ENCODE data around the gene ANKLE1. TPM values are rescaled to one million over a fixed set of nuclear protein-coding genes. Genes with fewer than 3 reads are reported as not detected.

Gene ANKLE1
- total RNA-seq, 4 donors from 2014 or later: under 0.01 to 3.0 (median 0.88) TPM

- peaks cover 34 to 60% (median 52%) of the 10 kb centered on the region in 4 donors for H3K4me1 ChIP-seq
- H3K4me3 ChIP-seq: peak overlapping the region; percentile 67 to 83 (median 75)
- H3K9me3 ChIP-seq: no peaks in the 10 kb centered on the region
- TF ChIP-seq CTCF (IDR thresholded peaks at IDR 0.05): no peak
- TF ChIP-seq POLR2AphosphoS5 (IDR thresholded peaks at IDR 0.05): no peak
- no peak for TF ChIP-seq EP300 (IDR thresholded peaks at IDR 0.05)
- no peak for TF ChIP-seq POLR2A (IDR thresholded peaks at IDR 0.05; ENCODE audit: low read depth)
- H3K36me3 ChIP-seq: peaks cover 0 to 25% (median 13%) of the 10 kb centered on the region in 4 donors
- intact Hi-C loops (cut with DNase I): no loop called here
- peaks cover 0 to 36% (median 2%) of the 10 kb centered on the region in 4 donors for H3K27me3 ChIP-seq
- no peak for DNase-seq (ENCODE audit: extremely low spot score)
- 68% methylated on average over 28 of the region's 52 CpGs for WGBS
- peak overlapping the region; percentile 68 to 77 (median 74) for H3K27ac ChIP-seq (replicated peaks in 1 of 4)
These were observed 52.1 kb downstream of the ANKLE1 start for GRCh38 chr19:17333611-17334413.

GRCh38 chr19:17334414-17335409 lies 53.0 kb downstream of the ANKLE1 start, which contains the start of gene ANO8:
Gene ANO8 (minus strand): TSS chr19:17334855. CDS start chr19:17334670, 185 bp downstream.
- H3K27me3 ChIP-seq: peaks cover 0 to 27% (median 0%) of the 10 kb centered on the region in 4 donors
- peaks cover 0 to 30% (median 13%) of the 10 kb centered on the region in 4 donors for H3K36me3 ChIP-seq
- WGBS: 1% methylated on average over 55 of the region's 86 CpGs
- DNase-seq (ENCODE audit: extremely low spot score): peak; percentile 98
- no peak for TF ChIP-seq EP300 (IDR thresholded peaks at IDR 0.05)
- TF ChIP-seq POLR2A (IDR thresholded peaks at IDR 0.05; ENCODE audit: low read depth): no peak
- TF ChIP-seq POLR2AphosphoS5 (IDR thresholded peaks at IDR 0.05): peak; percentile 60 to 86
- TF ChIP-seq CTCF (IDR thresholded peaks at IDR 0.05): peak in 1 of 3 experiments; percentile 26
- peaks cover 31 to 52% (median 47%) of the 10 kb centered on the region in 4 donors for H3K4me1 ChIP-seq
- intact Hi-C loops (cut with DNase I): no loop called here
- H3K27ac ChIP-seq (replicated peaks in 1 of 4): peak within 1 kb of the TSS; percentile 68 to 98 (median 74)
- H3K9me3 ChIP-seq: no peaks in the 10 kb centered on the region
- peak within 1 kb of the TSS; percentile 67 to 83 (median 75) for H3K4me3 ChIP-seq

GRCh38 chr19:17335575-17335974 lies 53.9 kb downstream of the ANKLE1 start:
- intact Hi-C loops (cut with DNase I): no loop called here
- TF ChIP-seq POLR2AphosphoS5 (IDR thresholded peaks at IDR 0.05): no peak
- TF ChIP-seq CTCF (IDR thresholded peaks at IDR 0.05): no peak
- no peak for TF ChIP-seq EP300 (IDR thresholded peaks at IDR 0.05)
- no peak for TF ChIP-seq POLR2A (IDR thresholded peaks at IDR 0.05; ENCODE audit: low read depth)
- Histone ChIP-seq H3K4me1 (peaks cover 31 to 56% (median 49%) of the 10 kb centered on the region in 4 donors), H3K4me3 (peak overlapping the region in 2 of 4 donors; percentile 78 to 90), H3K27ac (replicated peaks in 1 of 4) (peak overlapping the region in 2 of 4 donors; percentile 68 to 98), H3K27me3 (peaks cover 0 to 18% (median 0%) of the 10 kb centered on the region in 4 donors), H3K36me3 (peaks cover 0 to 21% (median 10%) of the 10 kb centered on the region in 4 donors), H3K9me3 (no peaks in the 10 kb centered on the region)
- DNase-seq (ENCODE audit: extremely low spot score): no peak
- 67% methylated on average over 10 of the region's 10 CpGs for WGBS

Other genes with a start within 250 kb of the ANKLE1 start
- 1 to 10 TPM; 3.3 to 6.6 (median 4.6) TPM for gene HAUS8, start 206.4 kb upstream of the ANKLE1 start, total RNA-seq
- 10 to 100 TPM; 52.6 to 73.3 (median 57.7) TPM for gene MYO9B, start 206.1 kb upstream of the ANKLE1 start, total RNA-seq
- 10 to 100 TPM; 20.7 to 26.2 (median 21.3) TPM for gene USE1, start 66.5 kb upstream of the ANKLE1 start, total RNA-seq
- gene OCEL1, start 55.7 kb upstream of the ANKLE1 start, total RNA-seq: 10 to 100 TPM in 1 of 4 donors, 1 to 10 TPM in 3; 6.3 to 18.8 (median 7.8) TPM
- 10 to 100 TPM; 38.6 to 88.0 (median 61.2) TPM for gene NR2F6, start 36.0 kb upstream of the ANKLE1 start, total RNA-seq
- 10 to 100 TPM in 1 of 4 donors, 1 to 10 TPM in 3; 2.2 to 12.0 (median 6.3) TPM for gene USHBP1, start 17.2 kb upstream of the ANKLE1 start, total RNA-seq
- gene BABAM1, start 14.5 kb upstream of the ANKLE1 start, total RNA-seq: 10 to 100 TPM; 72.2 to 92.3 (median 82.5) TPM
- gene ABHD8, start 21.5 kb downstream of the ANKLE1 start, total RNA-seq: 10 to 100 TPM; 14.7 to 35.4 (median 28.1) TPM
- 100 to 1,000 TPM; 131 to 173 (median 147) TPM for gene MRPL34, start 24.0 kb downstream of the ANKLE1 start, total RNA-seq
- gene DDA1, start 27.7 kb downstream of the ANKLE1 start, total RNA-seq: 10 to 100 TPM; 12.0 to 25.4 (median 20.9) TPM
- 1 to 10 TPM; 2.9 to 7.4 (median 4.0) TPM for gene ANO8, start 53.0 kb downstream of the ANKLE1 start, total RNA-seq
- gene GTPBP3, start 55.7 kb downstream of the ANKLE1 start, total RNA-seq: 10 to 100 TPM in 2 of 4 donors, 1 to 10 TPM in 2; 8.7 to 13.3 (median 10.2) TPM
- 100 to 1,000 TPM in 3 of 4 donors, 10 to 100 TPM in 1; 37.4 to 155 (median 117) TPM for gene PLVAP, start 95.4 kb downstream of the ANKLE1 start, total RNA-seq
- not detected for gene CCDC194, start 112.3 kb downstream of the ANKLE1 start, total RNA-seq
- gene BST2, start 123.7 kb downstream of the ANKLE1 start, total RNA-seq: 10 to 100 TPM; 25.3 to 59.7 (median 51.0) TPM
- 10 to 100 TPM; 24.5 to 66.1 (median 56.1) TPM for gene MVB12A, start 138.1 kb downstream of the ANKLE1 start, total RNA-seq
- under 1 TPM in 2 of 4 donors, not detected in 2; 0.26 to 0.75 TPM for gene TMEM221, start 166.8 kb downstream of the ANKLE1 start, total RNA-seq
- gene NXNL1, start 179.0 kb downstream of the ANKLE1 start, total RNA-seq: not detected
- 10 to 100 TPM; 15.9 to 26.1 (median 19.4) TPM for gene SLC27A1, start 188.6 kb downstream of the ANKLE1 start, total RNA-seq
- 10 to 100 TPM; 39.0 to 75.5 (median 49.9) TPM for gene PGLS, start 229.7 kb downstream of the ANKLE1 start, total RNA-seq